ENCODE data around the gene TSPAN31. TPM values are rescaled to one million over a fixed set of nuclear protein-coding genes. Genes with fewer than 3 reads are reported as not detected.
A peak's percentile ranks its signal among the peaks of the same experiment; 100 is the strongest.

The TSPAN31 gene
- total and polyA plus RNA-seq, 2 of the 8 experiments (the other 6 are each of a cell fraction or from before 2014, with no cell fraction given), result 15.8 to 31.4 TPM

GRCh38 chr12:57737467-57738460 lies 7.1 kb upstream of the TSPAN31 start:
- POLR2A ChIA-PET (ENCODE audit: partially characterized antibody), result interaction anchor here (0.9 to 5.2 kb wide), 11 partner anchors 7 to 214 kb away, joined by 3 to 59 read pairs (median 8); partner anchors contain the start of genes CDK4, OS9 and TSPAN31
- H3K9ac ChIP-seq (replicated peaks in 1 of 4; ENCODE audit: extremely low read depth in 1 of 4, low read depth in 3 of 4, low read length in 3 of 4), result no peak overlapping the region
- CTCF ChIA-PET (ENCODE audit: partially characterized antibody), result interaction anchor here (1.1 to 11.2 kb wide), 12 partner anchors 8 to 155 kb away, joined by 3 to 149 read pairs (median 8); partner anchors contain the start of genes CYP27B1 and TSPAN31
- TF ChIP-seq, protein P1, sequence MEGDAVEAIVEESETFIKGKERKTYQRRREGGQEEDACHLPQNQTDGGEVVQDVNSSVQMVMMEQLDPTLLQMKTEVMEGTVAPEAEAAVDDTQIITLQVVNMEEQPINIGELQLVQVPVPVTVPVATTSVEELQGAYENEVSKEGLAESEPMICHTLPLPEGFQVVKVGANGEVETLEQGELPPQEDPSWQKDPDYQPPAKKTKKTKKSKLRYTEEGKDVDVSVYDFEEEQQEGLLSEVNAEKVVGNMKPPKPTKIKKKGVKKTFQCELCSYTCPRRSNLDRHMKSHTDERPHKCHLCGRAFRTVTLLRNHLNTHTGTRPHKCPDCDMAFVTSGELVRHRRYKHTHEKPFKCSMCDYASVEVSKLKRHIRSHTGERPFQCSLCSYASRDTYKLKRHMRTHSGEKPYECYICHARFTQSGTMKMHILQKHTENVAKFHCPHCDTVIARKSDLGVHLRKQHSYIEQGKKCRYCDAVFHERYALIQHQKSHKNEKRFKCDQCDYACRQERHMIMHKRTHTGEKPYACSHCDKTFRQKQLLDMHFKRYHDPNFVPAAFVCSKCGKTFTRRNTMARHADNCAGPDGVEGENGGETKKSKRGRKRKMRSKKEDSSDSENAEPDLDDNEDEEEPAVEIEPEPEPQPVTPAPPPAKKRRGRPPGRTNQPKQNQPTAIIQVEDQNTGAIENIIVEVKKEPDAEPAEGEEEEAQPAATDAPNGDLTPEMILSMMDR (IDR thresholded peaks at IDR 0.05; ENCODE audit: control extremely low read depth in 1 of 3, insufficient read depth in 1 of 3, low read depth in 1 of 3, low read length in 3 of 3), result peak; percentile 26 to 41 (median 38)
- TF ChIP-seq EZH2 (IDR thresholded peaks at IDR 0.05; ENCODE audit: low read depth, low read length, severe bottlenecking) (peak; percentile 92), SUZ12 (IDR thresholded peaks at IDR 0.05; ENCODE audit: low read length) (peak; percentile 74), BCL11A (IDR thresholded peaks at IDR 0.05; ENCODE audit: low read depth in 2 of 2, low read length in 2 of 2) (no peak), MAX (IDR thresholded peaks at IDR 0.05) (no peak), RNF2 (IDR thresholded peaks at IDR 0.05; ENCODE audit: borderline replicate concordance, low read depth, low read length, missing control alignments, poor library complexity, severe bottlenecking) (peak; percentile 2)

More at GRCh38 chr12:57737467-57738460, 7.1 kb upstream of the TSPAN31 start:
- H2BK120ac ChIP-seq (replicated peaks; ENCODE audit: low read depth, low read length), result no peak overlapping the region
- peaks cover 0 to 6% (median 0%) of the 10 kb centered on the region in 4 experiments; a peak in 1 of 8 replicates for H3K36me3 ChIP-seq (ENCODE audit: control insufficient read depth in 2 of 4, insufficient read depth in 4 of 4, low read length in 3 of 4)
- H3K23me2 ChIP-seq (ENCODE audit: low read depth, low read length), result peaks cover 2% of the 10 kb centered on the region; the same call in 1 of the 2 replicates
- no peaks in the 10 kb centered on the region for H3K79me1 ChIP-seq (ENCODE audit: low read depth, low read length)
- no peak overlapping the region for H3K27ac ChIP-seq (ENCODE audit: low read depth, low read length)
- FAIRE-seq (no peak), DNase-seq (ENCODE audit: low read depth in 1 of 2, low spot score in 2 of 2) (peak in 1 of 2 experiments; percentile 71)
- no peak overlapping the region for H2AK5ac ChIP-seq (ENCODE audit: low read depth, low read length)
- no peak overlapping the region for H3K18ac ChIP-seq (ENCODE audit: extremely low read depth, low read length)
- peak overlapping the region; percentile 79 to 93 for H3K4me2 ChIP-seq (ENCODE audit: insufficient read depth in 1 of 2, low read depth in 2 of 2, low read length in 2 of 2)
- peaks cover 0 to 17% of the 10 kb centered on the region in 2 experiments for H4K20me1 ChIP-seq (replicated peaks in 1 of 2; ENCODE audit: control insufficient read depth in 1 of 2, insufficient read depth in 2 of 2, low read length in 2 of 2)
- H4K5ac ChIP-seq (ENCODE audit: insufficient read length, low read depth, low read length), result no peak overlapping the region
- H2BK12ac ChIP-seq (ENCODE audit: low read depth, low read length), result no peak overlapping the region
- no peaks in the 10 kb centered on the region; a peak in 1 of 4 replicates for H3K9me3 ChIP-seq (ENCODE audit: insufficient read depth in 2 of 2, low read depth in 1 of 2, low read length in 1 of 2)
- H4K8ac ChIP-seq (ENCODE audit: extremely low read depth, insufficient read depth, low read length), result peak overlapping the region; percentile 52; the same call in 1 of the 2 replicates
- no peak overlapping the region for H4K91ac ChIP-seq (replicated peaks; ENCODE audit: insufficient read length, low read length)
- H3K56ac ChIP-seq (replicated peaks; ENCODE audit: insufficient read length, low read depth, low read length), result no peak overlapping the region
- H2BK15ac ChIP-seq (ENCODE audit: low read length), result no peak overlapping the region
- no peaks in the 10 kb centered on the region for H3K79me2 ChIP-seq (ENCODE audit: control insufficient read depth in 1 of 2, insufficient read depth in 2 of 2, low read length in 2 of 2)
- H2AFZ ChIP-seq (ENCODE audit: low read length), result no peak overlapping the region
- H3K27me3 ChIP-seq (replicated peaks in 1 of 4; ENCODE audit: control insufficient read depth in 3 of 4, extremely low read depth in 1 of 4, insufficient read depth in 3 of 4, low read length in 3 of 4), result peaks cover 50 to 90% (median 85%) of the 10 kb centered on the region in 4 experiments
- 3% methylated on average over 31 of the region's 110 CpGs; no CpG with 5 or more reads in 1 of the 2 experiments for WGBS, 2 experiments (ENCODE audit: extremely low coverage in 1 of 2, insufficient coverage in 1 of 2, insufficient read length in 1 of 2, insufficient replicate concordance in 2 of 2, low coverage in 1 of 2, low lambda C conversion rate in 2 of 2, missing lambda C conversion rate in 1 of 2)
- no peak overlapping the region for H3K23ac ChIP-seq (ENCODE audit: insufficient read length)
- no peak overlapping the region for H3K14ac ChIP-seq (ENCODE audit: insufficient read length)
- no peak overlapping the region for H3K4ac ChIP-seq (replicated peaks; ENCODE audit: insufficient read length, low read depth, low read length)
- peak overlapping the region; percentile 31 to 76 (median 43) for H3K4me3 ChIP-seq (ENCODE audit: extremely low read depth in 1 of 4, insufficient read depth in 2 of 4, low read depth in 3 of 4, low read length in 4 of 4)
- H2BK5ac ChIP-seq (ENCODE audit: low read depth, low read length), result no peak overlapping the region
- peaks cover 6 to 29% (median 12%) of the 10 kb centered on the region in 4 experiments; a peak in 6 of 7 replicates for H3K4me1 ChIP-seq (replicated peaks in 1 of 4; ENCODE audit: control insufficient read depth in 3 of 4, insufficient read depth in 4 of 4, low read length in 3 of 4)
- no peak overlapping the region for H2BK20ac ChIP-seq (ENCODE audit: low read length)

Data from H1 (cell line).